Neural progenitor cell (in vitro differentiated cells): ENCODE data around the gene MAD1L1. TPM values are rescaled to one million over a fixed set of nuclear protein-coding genes. Genes with fewer than 3 reads are reported as not detected.
A peak's percentile ranks its signal among the peaks of the same experiment; 100 is the strongest.

ENCODE experiments used
- DNase-seq: peaks from one replicate; pipeline ENCODE4 v3.0.0-alpha.2; 2016; ENCODE audit warnings: low spot score
- H2AFZ ChIP-seq: fragments of 200-600 bp; sonication (generic); replicated peaks from 2 replicates; pipeline ENCODE4 v1.6.1; 2016; ENCODE audit warnings: antibody characterized with exemption
- H3F3A ChIP-seq: fragments of 200-600 bp; sonication (generic); 2 replicates; pipeline ENCODE4 v1.6.1; 2016; ENCODE audit warnings: antibody characterized with exemption, low read depth
- H3K27ac ChIP-seq: fragments of 200-600 bp; sonication (generic); 2 replicates; pipeline ENCODE4 v1.5.1; 2016; ENCODE audit warnings: mild to moderate bottlenecking
- H3K27me3 ChIP-seq: fragments of 200-600 bp; sonication (generic); 2 replicates; pipeline ENCODE4 v1.6.1; 2016; ENCODE audit warnings: mild to moderate bottlenecking, moderate library complexity
- H3K36me3 ChIP-seq: fragments of 200-600 bp; sonication (generic); 2 replicates; pipeline ENCODE4 v1.5.1; 2016
- H3K4me1 ChIP-seq: fragments of 200-600 bp; sonication (generic); 2 replicates; pipeline ENCODE4 v1.6.1; 2016; ENCODE audit warnings: mixed run types
- H3K4me2 ChIP-seq: fragments of 200-600 bp; sonication (generic); 2 replicates; pipeline ENCODE4 v1.6.1; 2016
- H3K4me3 ChIP-seq: fragments of 200-600 bp; sonication (generic); 2 replicates; pipeline ENCODE4 v1.5.1; 2016
- H3K79me2 ChIP-seq: fragments of 200-600 bp; sonication (generic); 2 replicates; pipeline ENCODE4 v1.6.1; 2016; ENCODE audit warnings: low read depth
- H3K9ac ChIP-seq: fragments of 200-600 bp; sonication (generic); 2 replicates; pipeline ENCODE4 v1.6.1; 2016
- H3K9me3 ChIP-seq: fragments of 200-600 bp; sonication (generic); 2 replicates; pipeline ENCODE4 v1.5.1; 2016; ENCODE audit warnings: low read depth
- H4K20me1 ChIP-seq: fragments of 200-600 bp; sonication (generic); 2 replicates; pipeline ENCODE4 v1.6.1; 2016; ENCODE audit warnings: low read depth
- H3K27ac Mint-ChIP-seq: 3 replicates; pipeline ENCODE4 v1.8.0; 2021; ENCODE audit warnings: mixed read lengths
- H3K27me3 Mint-ChIP-seq: 2 replicates; pipeline ENCODE4 v1.8.0; 2022; ENCODE audit warnings: low read depth, mild to moderate bottlenecking, inconsistent platforms, moderate library complexity, mixed read lengths; ENCODE audit not compliant: insufficient read depth
- H3K36me3 Mint-ChIP-seq: 3 replicates; pipeline ENCODE4 v1.8.0; 2021; ENCODE audit warnings: mixed read lengths
- H3K4me1 Mint-ChIP-seq: 3 replicates; pipeline ENCODE4 v1.8.0; 2021; ENCODE audit warnings: mixed read lengths
- H3K4me3 Mint-ChIP-seq: 3 replicates; pipeline ENCODE4 v1.8.0; 2021; ENCODE audit warnings: mild to moderate bottlenecking, moderate library complexity, mixed read lengths
- H3K9me3 Mint-ChIP-seq: 3 replicates; pipeline ENCODE4 v1.8.0; 2020; ENCODE audit warnings: mixed read lengths
- CTCF ChIP-seq: fragments of 200-600 bp; sonication (generic); IDR thresholded peaks from 2 replicates; pipeline ENCODE4 v1.5.1; 2017; ENCODE audit warnings: antibody characterized with exemption, mild to moderate bottlenecking
- EZH2 ChIP-seq: fragments of 200-600 bp; sonication (generic); IDR thresholded peaks from 2 replicates; pipeline ENCODE4 v1.6.1; 2017; ENCODE audit warnings: antibody characterized with exemption, mild to moderate bottlenecking, moderate library complexity
- EZH2phosphoT487 ChIP-seq: fragments of 200-600 bp; sonication (generic); IDR thresholded peaks from 2 replicates; pipeline ENCODE4 v1.6.1; 2017; ENCODE audit warnings: antibody characterized with exemption
- total RNA-seq: library from RNA; depleted of rRNA; stranded (reverse); fragments of >200 nt; gene quantifications from 2 replicates; pipeline ENCODE4 v1.2.3, GENCODE V29; 2015; ENCODE audit warnings: low replicate concordance

Gene MAD1L1
- total RNA-seq, 1 donor from 2014 or later = 23.7 TPM

- Mint-ChIP-seq H3K27me3 (peaks cover 8% of the 10 kb centered on the region), H3K36me3 (peaks cover 31% of the 10 kb centered on the region), H3K27ac (no peak overlapping the region), H3K4me3 (no peak overlapping the region), H3K9me3 (peaks cover 12% of the 10 kb centered on the region), H3K4me1 (peaks cover 46% of the 10 kb centered on the region)
- Histone ChIP-seq H3K9ac (no peak overlapping the region), H2AFZ (no peak overlapping the region), H3F3A (peaks cover 11% of the 10 kb centered on the region), H3K36me3 (peaks cover 5% of the 10 kb centered on the region), H3K4me3 (no peak overlapping the region), H4K20me1 (no peaks in the 10 kb centered on the region), H3K4me1 (peaks cover 15% of the 10 kb centered on the region), H3K27me3 (no peaks in the 10 kb centered on the region), H3K79me2 (no peaks in the 10 kb centered on the region), H3K27ac (no peak overlapping the region), H3K9me3 (no peaks in the 10 kb centered on the region), H3K4me2 (no peak overlapping the region)
- DNase-seq = no peak
- TF ChIP-seq EZH2phosphoT487 (no peak), EZH2 (no peak), CTCF (no peak)
Measured at GRCh38 chr7:2040893-2041270, 191.9 kb downstream of the MAD1L1 start.

- Histone ChIP-seq H3F3A (peaks cover 11% of the 10 kb centered on the region), H3K36me3 (peaks cover 5% of the 10 kb centered on the region), H3K9me3 (no peaks in the 10 kb centered on the region), H4K20me1 (no peaks in the 10 kb centered on the region), H3K4me3 (no peak overlapping the region), H3K27me3 (no peaks in the 10 kb centered on the region), H3K4me2 (no peak overlapping the region), H2AFZ (no peak overlapping the region), H3K9ac (no peak overlapping the region), H3K27ac (no peak overlapping the region), H3K79me2 (no peaks in the 10 kb centered on the region), H3K4me1 (peaks cover 15% of the 10 kb centered on the region)
- Mint-ChIP-seq H3K27ac (peak overlapping the region; percentile 54), H3K27me3 (peaks cover 8% of the 10 kb centered on the region), H3K4me1 (peaks cover 46% of the 10 kb centered on the region), H3K9me3 (peaks cover 12% of the 10 kb centered on the region), H3K4me3 (no peak overlapping the region), H3K36me3 (peaks cover 31% of the 10 kb centered on the region)
- no peak for TF ChIP-seq EZH2
- TF ChIP-seq EZH2phosphoT487 = no peak
- TF ChIP-seq CTCF = no peak
- no peak for DNase-seq
Measured at GRCh38 chr7:2040201-2040892, 192.4 kb downstream of the MAD1L1 start.

- Histone ChIP-seq H3K27me3 (no peaks in the 10 kb centered on the region), H3K9me3 (no peaks in the 10 kb centered on the region), H3K27ac (no peak overlapping the region), H3K79me2 (no peaks in the 10 kb centered on the region), H3K9ac (no peak overlapping the region), H3F3A (peaks cover 11% of the 10 kb centered on the region), H2AFZ (no peak overlapping the region), H4K20me1 (no peaks in the 10 kb centered on the region), H3K36me3 (peaks cover 5% of the 10 kb centered on the region), H3K4me1 (peaks cover 15% of the 10 kb centered on the region), H3K4me3 (no peak overlapping the region), H3K4me2 (no peak overlapping the region)
- peaks cover 8% of the 10 kb centered on the region for H3K27me3 Mint-ChIP-seq
- TF ChIP-seq CTCF = no peak
- TF ChIP-seq EZH2 = no peak
- H3K4me1 Mint-ChIP-seq = peaks cover 52% of the 10 kb centered on the region
- H3K4me3 Mint-ChIP-seq = no peak overlapping the region
- DNase-seq = no peak
- peak overlapping the region; percentile 36 for H3K27ac Mint-ChIP-seq
- H3K9me3 Mint-ChIP-seq = peaks cover 11% of the 10 kb centered on the region
- peaks cover 29% of the 10 kb centered on the region for H3K36me3 Mint-ChIP-seq
Measured at GRCh38 chr7:2038931-2039728, 193.6 kb downstream of the MAD1L1 start.
